Left lung (tissue), 10 donors: Measurements from ENCODE around the gene EIF5A2. TPM values are rescaled to one million over a fixed set of nuclear protein-coding genes. Genes with fewer than 3 reads are reported as not detected.

ENCODE experiments used
- ATAC-seq: fragments of 200-7000 bp; cut with Tn5 transposase; one replicate; pipeline ENCODE4 v1.9.1; 2020; ENCODE audit warnings: moderate library complexity
- DNase-seq, 4 donors: peaks; one replicate each; pipeline ENCODE4 v3.0.0-alpha.2; 2013 to 2020
- H3K27ac ChIP-seq, 2 donors: fragments of 200-600 bp; sonication (generic) in 1 of 2; one replicate each; pipeline versions ENCODE4 v1.5.0 to v1.8.0; 2020 to 2021
- H3K27me3 ChIP-seq, 2 donors: fragments of 200-600 bp; sonication (generic) in 1 of 2; one replicate each; pipeline versions ENCODE4 v1.5.0 to v1.8.0; 2020 to 2021
- H3K36me3 ChIP-seq, 2 donors: fragments of 200-600 bp; sonication (generic) in 1 of 2; one replicate each; pipeline versions ENCODE4 v1.5.0 to v1.8.0; 2020 to 2021
- H3K4me1 ChIP-seq, 2 donors: fragments of 200-600 bp; one replicate each; pipeline ENCODE4 v1.8.0; 2021
- H3K4me3 ChIP-seq, 2 donors: fragments of 200-600 bp; sonication (generic) in 1 of 2; one replicate each; pipeline versions ENCODE4 v1.5.0 to v1.8.0; 2020 to 2021; ENCODE audit warnings: mild to moderate bottlenecking in 1 of 2
- H3K9me3 ChIP-seq, 2 donors: fragments of 200-600 bp; sonication (generic) in 1 of 2; one replicate each; pipeline versions ENCODE4 v1.5.0 to v1.8.0; 2020 to 2021
- intact Hi-C, 2 donors: fragments of 100-400 bp; cut with DNase I; formaldehyde crosslinking; loops; one replicate each; pipeline versions ENCODE4 v1.11.2 to v1.14.2; 2022
- polyA plus RNA-seq, 6 donors: library from polyadenylated mRNA; unstranded; fragments of 120-200 nt; gene quantifications; one replicate each; pipeline ENCODE4 v1.2.1, GENCODE V29; 2013; ENCODE audit not compliant: insufficient read length in 6 of 6
- total RNA-seq, 2 donors: library from RNA; stranded (reverse); fragmentation: NEBNext Ultra II Directional; extraction: Animal tissue kit (Norgen Biotek cat#: 25700); gene quantifications; one replicate each; pipeline ENCODE4 v1.2.1, GENCODE V29; 2021
- TF ChIP-seq, protein P1 (sequence below), 2 donors: fragments of 200-600 bp; sonication (generic) in 1 of 2; IDR thresholded peaks; one replicate each; pipeline versions ENCODE4 v1.5.0 to v1.8.0; 2021; ENCODE audit warnings: antibody characterized with exemption in 2 of 2
- donor health status: DM: no; HTN: yes; CAD: no.
- donor health status: DM: no; HTN: no; CAD: no.

EIF5A2 gene
- total and polyA plus RNA-seq, 8 donors, result 5.2 to 8.2 (median 5.8) TPM

DNA sequence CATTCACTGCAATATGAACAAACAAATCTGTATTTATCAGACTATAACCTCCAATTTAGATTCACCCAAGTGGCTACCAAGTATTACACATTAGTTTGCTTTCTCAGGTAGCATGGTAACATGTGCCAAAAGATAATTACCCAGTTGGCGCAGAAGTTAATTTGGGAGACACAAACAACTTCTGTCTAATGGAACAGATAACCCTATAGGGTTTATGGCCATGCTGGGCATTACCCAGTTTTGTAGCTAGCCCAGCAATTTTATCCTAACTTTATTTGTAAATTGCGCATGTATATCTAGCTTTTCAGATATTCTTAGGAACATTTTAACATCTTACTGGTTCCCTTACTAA is 39.2 kb downstream of the EIF5A2 start:
- TF ChIP-seq, protein P1, sequence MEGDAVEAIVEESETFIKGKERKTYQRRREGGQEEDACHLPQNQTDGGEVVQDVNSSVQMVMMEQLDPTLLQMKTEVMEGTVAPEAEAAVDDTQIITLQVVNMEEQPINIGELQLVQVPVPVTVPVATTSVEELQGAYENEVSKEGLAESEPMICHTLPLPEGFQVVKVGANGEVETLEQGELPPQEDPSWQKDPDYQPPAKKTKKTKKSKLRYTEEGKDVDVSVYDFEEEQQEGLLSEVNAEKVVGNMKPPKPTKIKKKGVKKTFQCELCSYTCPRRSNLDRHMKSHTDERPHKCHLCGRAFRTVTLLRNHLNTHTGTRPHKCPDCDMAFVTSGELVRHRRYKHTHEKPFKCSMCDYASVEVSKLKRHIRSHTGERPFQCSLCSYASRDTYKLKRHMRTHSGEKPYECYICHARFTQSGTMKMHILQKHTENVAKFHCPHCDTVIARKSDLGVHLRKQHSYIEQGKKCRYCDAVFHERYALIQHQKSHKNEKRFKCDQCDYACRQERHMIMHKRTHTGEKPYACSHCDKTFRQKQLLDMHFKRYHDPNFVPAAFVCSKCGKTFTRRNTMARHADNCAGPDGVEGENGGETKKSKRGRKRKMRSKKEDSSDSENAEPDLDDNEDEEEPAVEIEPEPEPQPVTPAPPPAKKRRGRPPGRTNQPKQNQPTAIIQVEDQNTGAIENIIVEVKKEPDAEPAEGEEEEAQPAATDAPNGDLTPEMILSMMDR (IDR thresholded peaks at IDR 0.05), result no peak
- ATAC-seq (no peak), DNase-seq (no peak)
- intact Hi-C loops, result no loop called here
- Histone ChIP-seq H3K27me3 (no peaks in the 10 kb centered on the region), H3K4me1 (peaks cover 18 to 33% of the 10 kb centered on the region in 2 donors), H3K9me3 (no peaks in the 10 kb centered on the region), H3K4me3 (peak overlapping the region; percentile 63 to 66), H3K36me3 (peaks cover 5 to 33% of the 10 kb centered on the region in 2 donors), H3K27ac (peak overlapping the region; percentile 85)

DNA sequence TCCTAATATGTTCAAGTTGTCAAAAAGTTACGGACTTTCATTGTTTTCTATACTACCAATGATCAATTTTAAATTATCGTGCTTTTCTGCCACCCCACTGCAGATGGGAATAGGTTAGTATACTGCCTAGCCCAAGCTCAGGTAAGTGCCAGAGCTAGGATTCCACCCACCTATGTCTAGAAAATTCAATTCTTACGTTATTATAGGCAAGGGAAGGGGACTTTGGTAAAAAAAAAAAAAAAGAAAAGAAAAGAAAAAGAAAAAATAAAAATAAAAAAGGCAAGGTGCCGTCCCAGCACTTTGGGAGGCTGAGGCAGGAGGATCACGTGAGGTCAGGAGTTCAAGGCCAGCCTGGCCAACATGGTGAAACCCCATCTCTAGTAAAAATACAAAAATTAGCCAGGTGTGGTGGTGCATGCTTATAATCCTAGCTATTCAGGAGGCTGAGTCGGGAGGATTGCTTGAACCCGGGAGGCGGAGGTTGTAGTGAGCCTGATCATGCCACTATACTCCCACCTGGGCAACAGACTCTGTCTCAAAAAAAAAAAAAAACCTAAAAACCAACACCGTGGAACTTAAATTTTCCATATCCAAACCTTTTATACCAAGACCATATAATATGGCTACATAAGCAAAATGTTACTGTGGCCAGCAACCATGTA is 39.7 kb downstream of the EIF5A2 start:
- H3K27ac ChIP-seq, result peak overlapping the region in 1 of 2 donors; percentile 85
- H3K36me3 ChIP-seq, result peaks cover 5 to 33% of the 10 kb centered on the region in 2 donors
- DNase-seq (no peak), ATAC-seq (no peak)
- no peaks in the 10 kb centered on the region for H3K9me3 ChIP-seq
- intact Hi-C loops, result no loop called here
- no peaks in the 10 kb centered on the region for H3K27me3 ChIP-seq
- peaks cover 18 to 38% of the 10 kb centered on the region in 2 donors for H3K4me1 ChIP-seq
- TF ChIP-seq, protein P1 (IDR thresholded peaks at IDR 0.05), result no peak
- peak overlapping the region; percentile 63 to 66 for H3K4me3 ChIP-seq

DNA sequence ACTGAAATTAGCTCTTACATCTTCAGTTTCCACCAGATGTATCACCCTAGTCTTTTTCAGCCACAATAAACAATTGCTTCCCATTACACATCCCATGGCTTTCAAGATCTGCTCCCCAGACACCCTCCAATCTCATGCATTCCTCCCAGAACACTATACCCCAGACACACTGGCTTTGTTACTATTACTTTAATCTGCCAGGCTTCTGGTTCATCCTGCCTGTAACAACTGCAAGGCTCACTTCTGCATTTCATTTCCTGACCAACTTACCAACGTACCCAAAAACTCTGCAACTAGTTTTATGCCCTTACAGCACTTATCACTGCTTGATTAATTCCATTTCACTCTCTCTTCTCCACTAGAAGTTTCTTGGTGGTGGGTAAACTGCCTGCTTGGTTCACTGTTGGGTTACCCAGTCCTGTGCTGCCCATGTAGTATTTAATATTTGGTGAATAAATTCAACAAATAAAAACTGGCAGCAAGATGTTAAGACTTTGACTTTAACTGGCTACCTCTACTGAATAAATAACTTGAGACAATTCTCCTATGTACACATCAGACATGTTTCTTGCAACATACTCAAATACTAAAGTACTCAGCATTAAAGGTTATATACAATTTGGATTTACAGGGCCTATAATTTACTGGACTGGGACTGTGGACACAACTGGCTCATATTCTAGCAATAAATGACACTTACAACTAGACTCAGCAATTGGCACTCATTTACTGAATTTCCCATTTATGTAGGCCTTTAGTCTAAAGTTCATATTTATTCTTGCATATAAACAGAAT is 41.1 kb downstream of the EIF5A2 start:
- H3K27me3 ChIP-seq, result no peaks in the 10 kb centered on the region
- ATAC-seq, result no peak
- peaks cover 18 to 38% of the 10 kb centered on the region in 2 donors for H3K4me1 ChIP-seq
- peak overlapping the region in 1 of 2 donors; percentile 66 for H3K4me3 ChIP-seq
- intact Hi-C loops, result no loop called here
- no peak for DNase-seq
- TF ChIP-seq, protein P1 (IDR thresholded peaks at IDR 0.05), result no peak
- H3K36me3 ChIP-seq, result peaks cover 5 to 33% of the 10 kb centered on the region in 2 donors
- H3K27ac ChIP-seq, result peak overlapping the region in 1 of 2 donors; percentile 30
- H3K9me3 ChIP-seq, result no peaks in the 10 kb centered on the region

DNA sequence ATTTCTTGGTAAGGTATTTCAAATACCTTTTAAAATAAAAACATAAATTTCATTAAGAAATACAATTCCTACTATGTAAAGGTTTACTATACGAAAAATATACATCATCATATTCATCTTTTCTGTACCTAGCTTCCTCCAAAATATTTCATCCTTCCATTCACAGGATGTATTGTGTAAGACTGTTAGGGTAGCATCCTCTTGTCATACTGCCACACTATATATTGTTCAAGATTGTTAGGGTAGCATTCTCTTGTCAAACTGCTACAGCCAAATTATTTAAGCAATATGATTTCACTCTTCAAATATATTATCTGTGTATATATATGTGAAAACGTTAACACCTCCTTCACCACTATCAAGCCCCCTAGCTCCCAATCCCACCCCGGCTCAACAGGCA is 41.9 kb downstream of the EIF5A2 start:
- intact Hi-C loops, result no loop called here
- no peak for DNase-seq
- H3K9me3 ChIP-seq, result no peaks in the 10 kb centered on the region
- TF ChIP-seq, protein P1 (IDR thresholded peaks at IDR 0.05), result no peak
- H3K27ac ChIP-seq, result no peak overlapping the region
- peaks cover 5 to 33% of the 10 kb centered on the region in 2 donors for H3K36me3 ChIP-seq
- H3K27me3 ChIP-seq, result no peaks in the 10 kb centered on the region
- no peak for ATAC-seq
- H3K4me1 ChIP-seq, result peaks cover 18 to 38% of the 10 kb centered on the region in 2 donors
- no peak overlapping the region for H3K4me3 ChIP-seq
